Lower leg skin (tissue), 3 donors: ENCODE results near the gene AUTS2.

Source experiments
- POLR2A ChIP-seq, 2 donors: fragments of 450-650 bp; IDR thresholded peaks; one replicate each; pipeline ENCODE4 v1.6.1; 2016 to 2017; ENCODE audit warnings: antibody characterized with exemption in 2 of 2, mild to moderate bottlenecking in 1 of 2, moderate library complexity in 1 of 2
- TF ChIP-seq, protein P1 (sequence below), 3 donors: fragments of 450-650 bp; IDR thresholded peaks; one replicate each; pipeline ENCODE4 v1.5.1; 2016; ENCODE audit warnings: antibody characterized with exemption in 3 of 3, mild to moderate bottlenecking in 3 of 3, moderate library complexity in 2 of 3

DNA sequence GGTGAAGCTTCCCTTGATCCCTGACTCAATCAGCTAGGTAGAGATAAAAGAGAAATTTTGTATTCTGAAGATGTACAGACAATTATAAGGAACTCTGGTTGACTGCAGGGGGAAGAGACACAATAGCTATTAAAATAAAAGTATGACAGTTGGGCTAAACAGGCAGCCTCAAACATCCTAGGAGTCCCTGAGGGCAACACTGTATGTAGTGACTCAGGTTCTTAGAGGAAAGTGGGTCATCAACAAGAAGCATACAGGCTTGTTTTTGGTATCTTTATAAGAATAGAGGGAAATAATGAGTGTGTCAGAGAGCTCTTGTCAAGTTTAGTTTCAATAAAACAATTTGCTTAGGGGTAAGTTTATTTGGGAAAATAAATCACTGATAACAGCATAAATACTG is 150.3 kb downstream of the AUTS2 start:
- TF ChIP-seq, protein P1, sequence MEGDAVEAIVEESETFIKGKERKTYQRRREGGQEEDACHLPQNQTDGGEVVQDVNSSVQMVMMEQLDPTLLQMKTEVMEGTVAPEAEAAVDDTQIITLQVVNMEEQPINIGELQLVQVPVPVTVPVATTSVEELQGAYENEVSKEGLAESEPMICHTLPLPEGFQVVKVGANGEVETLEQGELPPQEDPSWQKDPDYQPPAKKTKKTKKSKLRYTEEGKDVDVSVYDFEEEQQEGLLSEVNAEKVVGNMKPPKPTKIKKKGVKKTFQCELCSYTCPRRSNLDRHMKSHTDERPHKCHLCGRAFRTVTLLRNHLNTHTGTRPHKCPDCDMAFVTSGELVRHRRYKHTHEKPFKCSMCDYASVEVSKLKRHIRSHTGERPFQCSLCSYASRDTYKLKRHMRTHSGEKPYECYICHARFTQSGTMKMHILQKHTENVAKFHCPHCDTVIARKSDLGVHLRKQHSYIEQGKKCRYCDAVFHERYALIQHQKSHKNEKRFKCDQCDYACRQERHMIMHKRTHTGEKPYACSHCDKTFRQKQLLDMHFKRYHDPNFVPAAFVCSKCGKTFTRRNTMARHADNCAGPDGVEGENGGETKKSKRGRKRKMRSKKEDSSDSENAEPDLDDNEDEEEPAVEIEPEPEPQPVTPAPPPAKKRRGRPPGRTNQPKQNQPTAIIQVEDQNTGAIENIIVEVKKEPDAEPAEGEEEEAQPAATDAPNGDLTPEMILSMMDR (IDR thresholded peaks at IDR 0.05), result no peak
- no peak for TF ChIP-seq POLR2A (IDR thresholded peaks at IDR 0.05)
